ENCODE measurements around the gene PGM2.

PGM2 gene

GRCh38 chr4:37797374-37797773, 29.1 kb upstream of the PGM2 start:
- H3K36me3 ChIP-seq, result no peaks in the 10 kb centered on the region
- H3K4me3 ChIP-seq (ENCODE audit: low read depth in 1 of 2, low read length in 1 of 2), result no peak overlapping the region
- peak overlapping the region; percentile 67 for H3K27ac ChIP-seq
- H3K4me1 ChIP-seq (ENCODE audit: control insufficient read depth in 1 of 2, insufficient read depth in 1 of 2, low read depth in 1 of 2, low read length in 1 of 2), result peaks cover 8 to 9% of the 10 kb centered on the region in 2 experiments
- no peaks in the 10 kb centered on the region for H3K9me3 ChIP-seq
- no peak for TF ChIP-seq CTCF (IDR thresholded peaks at IDR 0.05)
- H3K27me3 ChIP-seq, result no peaks in the 10 kb centered on the region

GRCh38 chr4:37797923-37798322, 28.6 kb upstream of the PGM2 start:
- TF ChIP-seq CTCF (IDR thresholded peaks at IDR 0.05), result no peak

GRCh38 chr4:37798616-37799015, 27.9 kb upstream of the PGM2 start:
- TF ChIP-seq CTCF (IDR thresholded peaks at IDR 0.05), result no peak
- Histone ChIP-seq H3K36me3 (no peaks in the 10 kb centered on the region), H3K4me1 (ENCODE audit: control insufficient read depth in 1 of 2, insufficient read depth in 1 of 2, low read depth in 1 of 2, low read length in 1 of 2) (peaks cover 8 to 9% of the 10 kb centered on the region in 2 experiments), H3K27me3 (no peaks in the 10 kb centered on the region), H3K9me3 (no peaks in the 10 kb centered on the region), H3K4me3 (ENCODE audit: low read depth in 1 of 2, low read length in 1 of 2) (no peak overlapping the region), H3K27ac (no peak overlapping the region)

More at GRCh38 chr4:37797923-37798322, 28.6 kb upstream of the PGM2 start:
- Histone ChIP-seq H3K4me3 (ENCODE audit: low read depth in 1 of 2, low read length in 1 of 2) (no peak overlapping the region), H3K27ac (no peak overlapping the region), H3K36me3 (no peaks in the 10 kb centered on the region), H3K27me3 (no peaks in the 10 kb centered on the region), H3K9me3 (no peaks in the 10 kb centered on the region), H3K4me1 (ENCODE audit: control insufficient read depth in 1 of 2, insufficient read depth in 1 of 2, low read depth in 1 of 2, low read length in 1 of 2) (peaks cover 8 to 9% of the 10 kb centered on the region in 2 experiments)

- H3K9me3 ChIP-seq, result no peaks in the 10 kb centered on the region
- no peak overlapping the region for H3K4me3 ChIP-seq (ENCODE audit: low read depth in 1 of 2, low read length in 1 of 2)
- no peak overlapping the region for H3K27ac ChIP-seq
- no peaks in the 10 kb centered on the region for H3K27me3 ChIP-seq
- no peak for TF ChIP-seq CTCF (IDR thresholded peaks at IDR 0.05)
- no peaks in the 10 kb centered on the region for H3K36me3 ChIP-seq
- peaks cover 8 to 9% of the 10 kb centered on the region in 2 experiments for H3K4me1 ChIP-seq (ENCODE audit: control insufficient read depth in 1 of 2, insufficient read depth in 1 of 2, low read depth in 1 of 2, low read length in 1 of 2)
These were observed 26.4 kb upstream of the PGM2 start for GRCh38 chr4:37799941-37800554.

- H3K36me3 ChIP-seq, result no peaks in the 10 kb centered on the region
- no peaks in the 10 kb centered on the region for H3K9me3 ChIP-seq
- H3K4me3 ChIP-seq (ENCODE audit: low read depth in 1 of 2, low read length in 1 of 2), result no peak overlapping the region
- no peak for TF ChIP-seq CTCF (IDR thresholded peaks at IDR 0.05)
- peaks cover 7 to 8% of the 10 kb centered on the region in 2 experiments for H3K4me1 ChIP-seq (ENCODE audit: control insufficient read depth in 1 of 2, insufficient read depth in 1 of 2, low read depth in 1 of 2, low read length in 1 of 2)
- H3K27me3 ChIP-seq, result no peaks in the 10 kb centered on the region
- H3K27ac ChIP-seq, result no peak overlapping the region
These were observed 24.3 kb upstream of the PGM2 start for GRCh38 chr4:37802068-37802666.
